Right atrium auricular region (tissue), 2 donors: ENCODE measurements around the gene CCT8. TPM values are rescaled to one million over a fixed set of nuclear protein-coding genes. Genes with fewer than 3 reads are reported as not detected.
A peak's percentile ranks its signal among the peaks of the same experiment; 100 is the strongest.

ENCODE experiments used
- DNase-seq: peaks from one replicate; pipeline ENCODE4 v3.0.0-alpha.2; 2019; ENCODE audit warnings: low spot score
- H3K27ac ChIP-seq, 2 donors: fragments of 200-600 bp; sonication (generic); 1 replicate in 1 of 2; 2 replicates in 1 of 2; pipeline ENCODE4 v1.5.1; 2016 to 2019
- H3K27me3 ChIP-seq, 2 donors: fragments of 200-600 bp; sonication (generic); one replicate each; pipeline versions ENCODE4 v1.5.1 to v1.6.0; 2017 to 2019
- H3K36me3 ChIP-seq: fragments of 200-600 bp; sonication (generic); one replicate; pipeline ENCODE4 v1.5.1; 2016
- H3K4me1 ChIP-seq, 2 donors: fragments of 200-600 bp; sonication (generic); one replicate each; pipeline versions ENCODE4 v1.5.1 to v1.6.0; 2017 to 2019
- H3K4me3 ChIP-seq, 2 donors: fragments of 200-600 bp; sonication (generic); 1 replicate in 1 of 2; 2 replicates in 1 of 2; pipeline ENCODE4 v1.5.1; 2017 to 2019; ENCODE audit warnings: mild to moderate bottlenecking in 1 of 2, moderate library complexity in 1 of 2
- H3K9me3 ChIP-seq, 2 donors: fragments of 200-600 bp; sonication (generic); one replicate each; pipeline ENCODE4 v1.5.1; 2019
- CTCF ChIP-seq, 2 donors: fragments of 200-600 bp; sonication (generic); IDR thresholded peaks; one replicate each; pipeline ENCODE4 v1.5.1; 2019; ENCODE audit warnings: antibody characterized with exemption in 2 of 2
- total RNA-seq, 2 donors: library from RNA; depleted of rRNA; stranded (reverse); fragments of >200 nt; gene quantifications; one replicate each; pipeline ENCODE4 v1.1.0, GENCODE V29; 2016

Gene CCT8
- total RNA-seq, 2 donors from 2014 or later: 89.5 to 91.8 TPM

- Histone ChIP-seq H3K9me3 (no peaks in the 10 kb centered on the region), H3K27me3 (no peaks in the 10 kb centered on the region), H3K4me3 (no peak overlapping the region), H3K27ac (no peak overlapping the region), H3K36me3 (peaks cover 83% of the 10 kb centered on the region), H3K4me1 (no peaks in the 10 kb centered on the region)
- DNase-seq: no peak
- TF ChIP-seq CTCF (IDR thresholded peaks at IDR 0.05): no peak
Measured at GRCh38 chr21:29034678-29035077, 38.8 kb downstream of the CCT8 start.

GRCh38 chr21:29033871-29034270 is 39.6 kb downstream of the CCT8 start:
- no peaks in the 10 kb centered on the region for H3K27me3 ChIP-seq
- H3K4me3 ChIP-seq: no peak overlapping the region
- H3K4me1 ChIP-seq: no peaks in the 10 kb centered on the region
- no peaks in the 10 kb centered on the region for H3K9me3 ChIP-seq
- DNase-seq: no peak
- no peak overlapping the region for H3K27ac ChIP-seq
- TF ChIP-seq CTCF (IDR thresholded peaks at IDR 0.05): no peak
- peaks cover 81% of the 10 kb centered on the region for H3K36me3 ChIP-seq

GRCh38 chr21:29033301-29033700 is 40.1 kb downstream of the CCT8 start:
- no peak for TF ChIP-seq CTCF (IDR thresholded peaks at IDR 0.05)

GRCh38 chr21:29030909-29031308 is 42.5 kb downstream of the CCT8 start:
- Histone ChIP-seq H3K4me1 (peaks cover 0 to 9% of the 10 kb centered on the region in 2 donors), H3K4me3 (no peak overlapping the region), H3K36me3 (peaks cover 56% of the 10 kb centered on the region), H3K27ac (no peak overlapping the region), H3K27me3 (no peaks in the 10 kb centered on the region), H3K9me3 (no peaks in the 10 kb centered on the region)
- no peak for TF ChIP-seq CTCF (IDR thresholded peaks at IDR 0.05)
- DNase-seq: no peak

More at GRCh38 chr21:29033301-29033700, 40.1 kb downstream of the CCT8 start:
- Histone ChIP-seq H3K27me3 (no peaks in the 10 kb centered on the region), H3K4me1 (no peaks in the 10 kb centered on the region), H3K4me3 (no peak overlapping the region), H3K36me3 (peaks cover 79% of the 10 kb centered on the region), H3K27ac (no peak overlapping the region), H3K9me3 (no peaks in the 10 kb centered on the region)
- DNase-seq: no peak

- Histone ChIP-seq H3K4me3 (no peak overlapping the region), H3K4me1 (peaks cover 0 to 16% of the 10 kb centered on the region in 2 donors), H3K27ac (no peak overlapping the region), H3K9me3 (no peaks in the 10 kb centered on the region), H3K27me3 (no peaks in the 10 kb centered on the region), H3K36me3 (peaks cover 46% of the 10 kb centered on the region)
- no peak for DNase-seq
- no peak for TF ChIP-seq CTCF (IDR thresholded peaks at IDR 0.05)
Measured at GRCh38 chr21:29029524-29029923, 43.9 kb downstream of the CCT8 start.

- H3K36me3 ChIP-seq: peaks cover 16% of the 10 kb centered on the region
- no peaks in the 10 kb centered on the region for H3K9me3 ChIP-seq
- no peak for DNase-seq
- peaks cover 0 to 20% of the 10 kb centered on the region in 2 donors for H3K4me1 ChIP-seq
- no peak for TF ChIP-seq CTCF (IDR thresholded peaks at IDR 0.05)
- H3K4me3 ChIP-seq: peak overlapping the region; percentile 67 to 87
- no peaks in the 10 kb centered on the region for H3K27me3 ChIP-seq
- H3K27ac ChIP-seq: peak overlapping the region; percentile 97
Measured at GRCh38 chr21:29025328-29025713, 48.1 kb downstream of the CCT8 start.
